NCI-H1436 (cell line): ENCODE measurements around the gene GPR78.

Experiments used
- DNase-seq: peaks from one replicate; lab custom pipeline; 2025; lab: John Stamatoyannopoulos, UW

GPR78 gene

GRCh38 chr4:8547108-8547911 lies 32.9 kb upstream of the GPR78 start:
- no peak for DNase-seq

GRCh38 chr4:8547912-8548730 lies 32.1 kb upstream of the GPR78 start:
- no peak for DNase-seq

DNA sequence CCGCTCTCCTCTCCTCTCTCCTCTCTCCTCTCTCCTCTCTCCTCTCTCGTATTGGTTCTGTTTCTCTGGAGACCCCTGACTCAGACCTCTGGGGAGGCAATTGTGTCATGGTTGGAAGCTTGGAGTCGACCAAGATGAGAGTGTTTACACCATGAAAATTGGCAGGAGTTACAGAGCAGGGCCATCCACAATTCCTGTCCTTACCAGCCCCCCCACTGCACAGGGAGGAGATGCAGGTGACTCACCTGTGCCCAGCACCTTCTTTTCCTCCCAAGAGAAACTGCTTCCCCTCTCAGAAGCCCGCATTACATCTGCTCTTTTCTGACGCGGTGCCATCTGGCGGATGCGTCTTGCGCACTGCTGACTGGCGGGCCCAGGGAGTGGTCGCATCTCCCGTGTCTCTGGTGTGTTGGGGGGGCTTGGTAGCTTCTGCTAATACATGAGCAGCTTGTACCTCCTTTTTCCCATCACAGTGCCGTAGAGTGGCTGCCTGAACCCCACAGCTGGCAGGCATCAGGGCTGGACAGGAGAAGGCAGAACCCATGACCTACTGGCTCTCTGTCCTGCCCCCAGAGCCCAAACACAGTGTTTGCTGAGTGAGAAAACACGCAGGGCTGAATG lies 31.4 kb upstream of the GPR78 start:
- DNase-seq = no peak

DNA sequence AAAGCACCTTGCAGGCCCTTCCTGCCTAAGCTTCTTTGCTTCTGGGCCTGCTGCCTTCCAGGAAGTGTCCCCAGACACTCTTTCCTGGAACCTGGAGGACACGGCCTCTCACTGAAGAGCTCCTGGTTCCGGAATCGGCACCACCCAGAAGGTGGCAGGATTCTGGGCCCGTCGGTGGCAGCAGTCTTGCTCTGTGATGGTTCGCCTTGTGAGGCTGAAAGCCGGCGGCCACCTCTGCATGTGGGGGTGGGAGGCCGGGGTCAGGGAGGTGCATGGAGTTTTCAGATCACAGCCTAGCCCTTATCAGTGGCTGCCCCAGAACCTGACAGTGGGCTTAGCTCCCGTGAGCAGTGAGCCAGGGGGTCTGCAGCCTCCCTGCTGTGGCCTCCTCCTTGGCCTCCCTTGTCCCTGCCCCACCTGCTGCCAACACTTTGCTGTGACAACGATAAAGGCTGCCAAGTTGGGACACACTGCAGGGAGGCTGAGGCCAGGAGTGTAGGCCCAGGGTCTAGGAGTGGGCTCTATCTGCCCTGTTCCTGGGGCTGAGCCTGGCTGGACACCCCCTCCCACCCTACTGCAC lies 30.8 kb upstream of the GPR78 start:
- no peak for DNase-seq

- DNase-seq = no peak
Measured at GRCh38 chr4:8550691-8551090, 29.5 kb upstream of the GPR78 start.

GRCh38 chr4:8552024-8552423 lies 28.2 kb upstream of the GPR78 start:
- DNase-seq = no peak

DNA sequence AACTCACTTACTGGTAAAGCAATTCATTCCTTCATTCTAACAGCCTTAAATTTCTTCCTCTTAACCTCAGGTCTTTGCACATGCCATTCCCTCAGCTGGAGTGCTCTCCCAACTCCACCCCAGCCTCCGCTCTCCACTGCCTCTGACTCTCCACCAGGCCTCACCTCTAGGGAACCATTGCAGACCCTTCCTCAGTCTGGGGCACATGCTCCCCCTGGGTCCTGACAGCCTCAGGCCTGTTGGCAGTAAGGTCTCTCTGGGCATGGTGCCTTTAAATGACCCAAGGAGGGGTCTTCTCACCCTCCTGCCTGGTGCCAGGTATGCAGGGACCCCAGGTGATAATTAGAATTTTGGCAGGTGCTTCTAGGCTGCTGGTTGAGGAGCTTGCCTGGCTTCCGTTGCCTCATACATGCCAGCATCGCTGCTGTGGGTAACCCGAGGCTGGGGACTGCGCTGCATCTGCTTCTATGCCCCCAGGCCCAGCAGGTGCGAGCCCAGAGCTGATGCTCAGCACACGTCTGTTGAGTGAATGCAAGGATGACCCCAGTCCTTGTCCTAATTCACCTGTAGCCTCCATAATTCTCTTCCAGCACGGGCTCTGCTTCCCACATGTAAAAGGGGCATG lies 27.5 kb upstream of the GPR78 start:
- DNase-seq = no peak

DNA sequence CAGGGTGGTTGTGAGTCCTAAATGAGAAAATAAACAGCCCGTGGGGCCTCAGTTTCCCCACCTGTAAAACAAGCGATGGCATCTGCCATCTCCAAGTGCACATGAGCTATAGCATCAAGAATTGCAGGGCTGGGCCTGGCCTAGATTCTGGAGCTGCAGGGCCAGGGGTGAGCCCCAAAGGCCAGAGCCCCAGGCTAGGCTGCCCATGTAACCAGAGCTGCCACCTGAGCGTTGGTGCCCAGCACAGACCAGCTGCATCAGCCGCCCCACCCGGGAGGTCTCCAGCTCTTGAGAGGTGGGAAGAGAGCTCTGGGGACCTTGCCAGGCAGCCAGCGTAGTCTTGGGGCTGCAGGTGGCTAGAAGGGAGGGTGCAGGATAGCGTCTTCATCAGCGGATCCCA lies 27.0 kb upstream of the GPR78 start:
- no peak for DNase-seq

DNA sequence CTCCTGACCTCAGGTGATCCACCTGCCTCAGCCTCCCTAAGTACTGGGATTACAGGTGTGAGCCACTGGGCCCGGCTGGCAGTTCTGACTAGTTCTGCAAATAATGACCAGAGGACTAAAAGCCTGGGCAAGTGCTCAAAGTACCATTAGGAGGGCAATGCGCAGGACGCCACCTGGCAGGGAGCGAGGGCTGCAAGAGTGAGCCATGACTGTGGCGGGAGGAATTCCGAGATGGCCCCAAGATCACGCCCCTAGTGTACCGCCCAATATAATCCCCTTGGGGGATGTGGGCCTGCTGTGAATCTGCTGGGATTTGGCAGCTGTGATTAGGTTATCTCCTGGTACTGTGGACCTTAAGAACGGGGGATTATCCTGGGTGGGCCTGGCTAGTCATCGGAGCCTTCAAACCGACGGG lies 26.2 kb upstream of the GPR78 start:
- no peak for DNase-seq

GRCh38 chr4:8554555-8555100 lies 25.6 kb upstream of the GPR78 start:
- DNase-seq = no peak

GRCh38 chr4:8555716-8556115 lies 24.5 kb upstream of the GPR78 start:
- no peak for DNase-seq

DNA sequence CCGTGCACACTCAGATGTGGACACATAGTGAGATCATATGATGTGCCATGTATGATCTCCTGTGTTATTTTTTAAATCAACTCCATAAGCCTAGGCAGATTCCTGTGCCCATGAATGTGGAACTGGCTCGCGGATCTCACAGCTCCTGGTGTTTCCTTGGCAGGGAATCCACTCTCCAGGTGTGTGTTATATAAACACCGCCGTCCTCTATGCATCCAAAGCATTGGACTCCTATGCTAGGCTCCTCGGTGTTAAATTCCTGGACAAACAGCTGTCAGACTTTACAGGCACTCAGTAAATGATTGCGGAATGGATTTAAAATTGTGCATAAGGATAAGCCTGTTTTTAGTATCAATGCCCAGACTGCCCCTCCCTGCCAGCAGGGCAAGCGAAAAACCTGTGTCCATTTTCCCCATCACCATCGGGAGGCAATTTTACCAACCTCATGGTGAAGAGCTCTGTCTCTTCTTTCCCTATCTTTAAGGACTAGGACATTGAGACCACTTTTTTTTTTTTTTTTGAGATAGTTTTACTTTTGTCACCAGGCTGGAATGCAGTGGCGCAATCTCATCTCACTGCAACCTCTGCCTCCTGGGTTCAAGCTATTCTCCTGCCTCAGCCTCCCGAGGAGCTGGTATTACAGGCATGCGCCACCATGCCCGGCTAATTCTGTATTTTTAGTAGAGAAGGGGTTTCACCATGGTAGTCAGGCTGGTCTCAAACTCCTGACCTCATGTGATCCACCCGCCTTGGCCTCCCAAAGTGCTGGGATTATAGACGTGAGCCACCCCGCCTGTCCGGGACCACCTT lies 23.6 kb upstream of the GPR78 start:
- DNase-seq = no peak

DNA sequence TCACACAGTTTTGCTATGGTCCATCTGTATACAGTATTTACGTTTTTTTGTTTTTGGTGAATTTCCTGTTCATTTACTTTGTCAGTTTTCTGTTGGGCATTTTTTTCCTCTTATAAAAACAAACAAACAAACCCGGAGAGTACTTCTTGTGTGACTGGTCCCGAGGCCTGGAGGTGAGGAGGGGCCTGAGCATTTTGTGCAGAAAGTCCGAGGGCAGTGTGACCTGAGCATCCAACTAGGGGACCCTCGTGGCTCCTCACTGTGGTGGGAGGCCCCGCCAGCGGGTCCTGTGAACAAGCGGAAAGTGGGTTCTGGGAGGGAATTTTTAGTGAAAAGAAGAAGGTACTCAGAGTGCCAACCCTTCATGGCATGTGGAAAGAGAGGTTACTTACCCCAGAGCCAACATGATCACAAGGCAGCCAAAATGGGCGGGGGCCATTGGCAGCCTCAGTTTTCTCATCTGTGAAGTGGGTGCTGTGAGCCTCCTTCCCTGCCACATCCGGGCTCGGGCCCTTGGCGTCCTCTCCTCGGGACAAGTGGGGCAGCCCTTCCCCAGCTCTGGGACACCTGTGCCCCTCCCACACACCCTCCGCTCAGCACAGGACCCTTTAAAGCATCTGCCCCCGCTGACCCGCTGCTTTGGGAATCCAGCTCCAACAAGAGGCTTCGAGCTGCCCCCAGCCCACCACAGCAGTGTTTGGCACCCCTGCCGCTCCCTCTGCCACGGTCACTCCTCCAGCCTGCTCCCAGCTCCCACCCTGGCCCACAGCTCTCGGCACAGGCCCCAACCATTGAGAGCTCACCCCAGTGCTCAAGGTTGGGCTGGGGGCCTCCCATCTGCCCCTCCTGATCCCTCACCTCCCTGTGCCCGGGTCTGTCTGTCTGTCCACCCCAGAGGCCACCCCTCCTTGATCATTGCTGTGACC lies 22.8 kb upstream of the GPR78 start:
- no peak for DNase-seq

DNA sequence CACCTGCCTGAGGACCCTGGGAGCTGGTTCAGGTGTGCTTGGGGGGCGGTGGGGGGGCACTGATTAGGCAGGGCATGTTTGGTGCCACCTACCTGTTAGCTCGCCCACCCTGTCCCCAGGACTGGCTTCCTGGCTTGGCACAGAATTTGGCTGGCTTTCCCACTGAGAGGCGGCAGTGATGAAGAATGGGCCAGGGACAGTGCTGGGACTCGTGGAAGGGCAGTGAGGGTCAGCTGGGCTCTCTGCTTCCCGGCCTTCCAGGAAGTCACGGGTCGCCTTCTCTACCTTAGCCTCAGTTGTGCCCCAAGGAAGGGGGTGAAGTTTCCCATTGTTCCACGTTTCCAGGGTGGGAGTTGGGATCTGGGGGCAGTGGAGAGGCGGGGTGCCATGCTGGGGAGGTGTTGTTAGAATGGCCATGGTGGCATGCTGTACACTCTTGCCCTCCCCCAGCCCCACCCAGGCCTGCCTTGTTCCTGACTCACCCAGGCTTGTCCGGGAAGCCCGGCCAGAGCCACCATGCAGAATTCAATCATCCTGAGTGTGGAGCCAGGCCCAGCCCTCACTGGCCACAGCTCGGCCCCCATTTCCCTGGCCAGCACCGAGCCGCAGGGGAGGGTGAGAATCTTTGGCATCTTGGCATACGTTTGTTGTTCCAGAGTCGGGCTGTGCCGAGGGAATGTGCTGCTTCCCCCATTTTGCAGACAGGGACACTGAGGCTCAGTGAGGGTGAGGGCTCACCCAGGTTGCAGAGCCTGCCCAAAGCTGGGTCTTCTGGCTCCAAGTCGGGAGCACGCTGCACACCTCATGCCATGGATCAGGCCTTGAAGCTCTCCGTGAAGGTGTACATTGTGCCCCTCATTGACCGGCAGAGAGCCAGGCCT lies 21.9 kb upstream of the GPR78 start:
- no peak for DNase-seq

- no peak for DNase-seq
Measured at GRCh38 chr4:8559011-8559410, 21.2 kb upstream of the GPR78 start.

- no peak for DNase-seq
Measured at GRCh38 chr4:8559524-8560264, 20.5 kb upstream of the GPR78 start.

- DNase-seq = no peak
Measured at GRCh38 chr4:8560265-8561047, 19.7 kb upstream of the GPR78 start.
